Spleen (tissue), 11 donors: ENCODE data around the gene MTRFR. TPM values are rescaled to one million over a fixed set of nuclear protein-coding genes. Genes with fewer than 3 reads are reported as not detected.
A peak's percentile ranks its signal among the peaks of the same experiment; 100 is the strongest.

Source experiments
- DNase-seq: peaks from one replicate; pipeline ENCODE4 v3.0.0-alpha.2; 2020
- H3K27ac ChIP-seq, 8 donors: fragments of 200-600 bp; sonication (generic) in 7 of 8; 1 replicate in 4 of 8; 2 replicates in 4 of 8; pipeline versions ENCODE4 v1.5.0 to v1.8.0; 2016 to 2021; ENCODE audit warnings: inconsistent platforms in 4 of 8, mild to moderate bottlenecking in 4 of 8, moderate library complexity in 1 of 8
- H3K27me3 ChIP-seq, 7 donors: fragments of 200-600 bp; sonication (generic) in 6 of 7; replicated peaks in 1 of 7; 1 replicate in 4 of 7; 2 replicates in 3 of 7; pipeline versions ENCODE4 v1.5.0 to v1.8.0; 2016 to 2021; ENCODE audit warnings: inconsistent platforms in 3 of 7, mild to moderate bottlenecking in 1 of 7
- H3K36me3 ChIP-seq, 6 donors: fragments of 200-600 bp; sonication (generic) in 5 of 6; 1 replicate in 4 of 6; 2 replicates in 2 of 6; pipeline versions ENCODE4 v1.5.0 to v1.8.0; 2016 to 2021; ENCODE audit warnings: inconsistent platforms in 2 of 6
- H3K4me1 ChIP-seq, 6 donors: fragments of 200-600 bp; sonication (generic) in 5 of 6; 1 replicate in 3 of 6; 2 replicates in 3 of 6; pipeline versions ENCODE4 v1.5.0 to v1.8.0; 2016 to 2021; ENCODE audit warnings: inconsistent platforms in 3 of 6
- H3K4me3 ChIP-seq, 8 donors: fragments of 200-600 bp; sonication (generic) in 7 of 8; 1 replicate in 4 of 8; 2 replicates in 4 of 8; pipeline versions ENCODE4 v1.5.0 to v1.8.0; 2016 to 2021; ENCODE audit warnings: inconsistent platforms in 4 of 8, mild to moderate bottlenecking in 4 of 8, moderate library complexity in 2 of 8
- H3K9me3 ChIP-seq, 8 donors: fragments of 200-600 bp; sonication (generic) in 7 of 8; 1 replicate in 4 of 8; 2 replicates in 4 of 8; pipeline versions ENCODE4 v1.5.0 to v1.8.0; 2016 to 2021; ENCODE audit warnings: inconsistent platforms in 4 of 8
- POLR2A ChIP-seq, 3 donors: fragments of 450-650 bp; IDR thresholded peaks; one replicate each; pipeline ENCODE4 v1.5.1; 2017; ENCODE audit warnings: antibody characterized with exemption in 3 of 3, mild to moderate bottlenecking in 1 of 3
- POLR2AphosphoS5 ChIP-seq, 3 donors: sonication (generic); formaldehyde crosslinking; IDR thresholded peaks; one replicate each; pipeline ENCODE4 v1.5.1; 2017; ENCODE audit warnings: antibody characterized with exemption in 3 of 3
- WGBS, 5 donors: extraction: QIAGEN DNeasy Blood & Tissue Kit in 3 of 5; methylation state at CpG; one replicate each; pipeline versions ENCODE4 v1.1.5 to v1.1.7; 2013 to 2018; 5-methylcytosine and 5-hydroxymethylcytosine counted together
- intact Hi-C: fragments of 100-400 bp; cut with DNase I; formaldehyde crosslinking; loops from one replicate; pipeline ENCODE4 v1.15.0; 2023; ENCODE audit warnings: low total_unique reads
- polyA plus RNA-seq, 3 donors: library from polyadenylated mRNA; stranded (reverse); fragments of 200-250 nt; gene quantifications; one replicate each; pipeline ENCODE4 v1.2.1, GENCODE V29; 2013
- total RNA-seq, 7 donors: library from RNA; depleted of rRNA in 3 of 7; stranded (reverse); fragments of >200 nt in 3 of 7; fragmentation: NEBNext Ultra II Directional in 4 of 7; extraction: Animal tissue kit (Norgen Biotek cat#: 25700) in 4 of 7; gene quantifications; one replicate each; pipeline versions ENCODE4 v1.1.0 to v1.2.1, GENCODE V29; 2016 to 2021
- TF ChIP-seq, protein P1 (sequence below), 11 experiments: fragments of 200-600 bp in 7 of 11; fragments of 450-650 bp in 4 of 11; sonication (generic) in 4 of 11; IDR thresholded peaks in 8 of 11; conservative IDR thresholded peaks in 3 of 11; 1 replicate in 7 of 11; 2 replicates in 4 of 11; pipeline versions ENCODE4 v1.4.0 to v1.8.0; 2016 to 2021; ENCODE audit warnings: antibody characterized with exemption in 11 of 11, inconsistent platforms in 4 of 11, mild to moderate bottlenecking in 1 of 11
- donor health status: healthy with polysubstance abuse.
- donor health status: DM: no; HTN: no; CAD: no; lungs with moderate emphysema.
- donor health status: DM: no; HTN: no; CAD: no.
- donor health status: Bipolar disorder and iron deficiency.
- donor health status: healthy.
- donor health status: DM: no; HTN: no; CAD: no.
- donor health status: DM: yes; HTN: yes; CAD: no.

MTRFR gene
- total and polyA plus RNA-seq, 10 donors: 11.9 to 21.0 (median 16.2) TPM

GRCh38 chr12:123288751-123289346 lies 55.6 kb downstream of the MTRFR start:
- TF ChIP-seq POLR2AphosphoS5 (IDR thresholded peaks at IDR 0.05) (peak in 2 of 3 donors; percentile 26 to 63), POLR2A (IDR thresholded peaks at IDR 0.05) (no peak)
- TF ChIP-seq, protein P1, sequence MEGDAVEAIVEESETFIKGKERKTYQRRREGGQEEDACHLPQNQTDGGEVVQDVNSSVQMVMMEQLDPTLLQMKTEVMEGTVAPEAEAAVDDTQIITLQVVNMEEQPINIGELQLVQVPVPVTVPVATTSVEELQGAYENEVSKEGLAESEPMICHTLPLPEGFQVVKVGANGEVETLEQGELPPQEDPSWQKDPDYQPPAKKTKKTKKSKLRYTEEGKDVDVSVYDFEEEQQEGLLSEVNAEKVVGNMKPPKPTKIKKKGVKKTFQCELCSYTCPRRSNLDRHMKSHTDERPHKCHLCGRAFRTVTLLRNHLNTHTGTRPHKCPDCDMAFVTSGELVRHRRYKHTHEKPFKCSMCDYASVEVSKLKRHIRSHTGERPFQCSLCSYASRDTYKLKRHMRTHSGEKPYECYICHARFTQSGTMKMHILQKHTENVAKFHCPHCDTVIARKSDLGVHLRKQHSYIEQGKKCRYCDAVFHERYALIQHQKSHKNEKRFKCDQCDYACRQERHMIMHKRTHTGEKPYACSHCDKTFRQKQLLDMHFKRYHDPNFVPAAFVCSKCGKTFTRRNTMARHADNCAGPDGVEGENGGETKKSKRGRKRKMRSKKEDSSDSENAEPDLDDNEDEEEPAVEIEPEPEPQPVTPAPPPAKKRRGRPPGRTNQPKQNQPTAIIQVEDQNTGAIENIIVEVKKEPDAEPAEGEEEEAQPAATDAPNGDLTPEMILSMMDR (IDR thresholded peaks at IDR 0.05 in 8 of 11, conservative IDR thresholded peaks at IDR 0.05 in 3 of 11): no peak
- Histone ChIP-seq H3K36me3 (peaks cover 0 to 59% (median 27%) of the 10 kb centered on the region in 6 donors), H3K4me1 (no peaks in the 10 kb centered on the region), H3K27me3 (no peaks in the 10 kb centered on the region), H3K9me3 (no peaks in the 10 kb centered on the region), H3K4me3 (no peak overlapping the region), H3K27ac (no peak overlapping the region)
- 96 to 98% (median 96%) methylated on average over 20 of the region's 20 CpGs for WGBS, 5 donors
- intact Hi-C loops: no loop called here
- no peak for DNase-seq

- no peak overlapping the region for H3K27ac ChIP-seq
- intact Hi-C loops: no loop called here
- H3K27me3 ChIP-seq: no peaks in the 10 kb centered on the region
- no peak for DNase-seq
- peak in 1 of 3 donors; percentile 45 for TF ChIP-seq POLR2AphosphoS5 (IDR thresholded peaks at IDR 0.05)
- TF ChIP-seq POLR2A (IDR thresholded peaks at IDR 0.05): no peak
- TF ChIP-seq, protein P1 (IDR thresholded peaks at IDR 0.05 in 8 of 11, conservative IDR thresholded peaks at IDR 0.05 in 3 of 11): no peak
- H3K4me3 ChIP-seq: no peak overlapping the region
- H3K36me3 ChIP-seq: peaks cover 0 to 69% (median 36%) of the 10 kb centered on the region in 6 donors
- H3K4me1 ChIP-seq: no peaks in the 10 kb centered on the region
- no peaks in the 10 kb centered on the region for H3K9me3 ChIP-seq
- WGBS, 5 donors: 91 to 98% (median 95%) methylated on average over 10 to 11 of the region's 11 CpGs
Measured at GRCh38 chr12:123289911-123290310, 56.7 kb downstream of the MTRFR start.

GRCh38 chr12:123293178-123293760 lies 60.0 kb downstream of the MTRFR start:
- Histone ChIP-seq H3K27me3 (no peaks in the 10 kb centered on the region), H3K4me1 (no peaks in the 10 kb centered on the region), H3K27ac (no peak overlapping the region), H3K36me3 (peaks cover 0 to 98% (median 63%) of the 10 kb centered on the region in 6 donors), H3K9me3 (no peaks in the 10 kb centered on the region), H3K4me3 (no peak overlapping the region)
- no peak for DNase-seq
- intact Hi-C loops: no loop called here
- no peak for TF ChIP-seq POLR2A (IDR thresholded peaks at IDR 0.05)
- TF ChIP-seq POLR2AphosphoS5 (IDR thresholded peaks at IDR 0.05): no peak
- TF ChIP-seq, protein P1 (IDR thresholded peaks at IDR 0.05 in 8 of 11, conservative IDR thresholded peaks at IDR 0.05 in 3 of 11): no peak
- WGBS, 5 donors: 96 to 98% (median 97%) methylated on average over 9 of the region's 9 CpGs

GRCh38 chr12:123305136-123305535 lies 71.9 kb downstream of the MTRFR start:
- H3K27me3 ChIP-seq: no peaks in the 10 kb centered on the region
- intact Hi-C loops: no loop called here
- no peaks in the 10 kb centered on the region for H3K4me1 ChIP-seq
- no peak for DNase-seq
- H3K27ac ChIP-seq: no peak overlapping the region
- no peak overlapping the region for H3K4me3 ChIP-seq
- peaks cover 9 to 100% (median 98%) of the 10 kb centered on the region in 6 donors for H3K36me3 ChIP-seq
- TF ChIP-seq POLR2AphosphoS5 (IDR thresholded peaks at IDR 0.05) (no peak), POLR2A (IDR thresholded peaks at IDR 0.05) (no peak)
- TF ChIP-seq, protein P1 (IDR thresholded peaks at IDR 0.05 in 8 of 11, conservative IDR thresholded peaks at IDR 0.05 in 3 of 11): no peak
- no peaks in the 10 kb centered on the region for H3K9me3 ChIP-seq
- 81 to 87% (median 82%) methylated on average over 3 of the region's 3 CpGs for WGBS, 5 donors
